DMS153 (cell line): ENCODE results near the gene PLEKHA8.
A peak's percentile ranks its signal among the peaks of the same experiment; 100 is the strongest.
"Not testable (repeated sequence)": the region's sequence is repeated elsewhere in the genome, so short reads cannot be mapped to it uniquely, and the experiment has no call there.

Source experiments
- DNase-seq: peaks from one replicate; lab custom pipeline; 2025; lab: John Stamatoyannopoulos, UW

PLEKHA8 gene

GRCh38 chr7:30065746-30066145, 37.5 kb downstream of the PLEKHA8 start:
- DNase-seq, result no peak

DNA sequence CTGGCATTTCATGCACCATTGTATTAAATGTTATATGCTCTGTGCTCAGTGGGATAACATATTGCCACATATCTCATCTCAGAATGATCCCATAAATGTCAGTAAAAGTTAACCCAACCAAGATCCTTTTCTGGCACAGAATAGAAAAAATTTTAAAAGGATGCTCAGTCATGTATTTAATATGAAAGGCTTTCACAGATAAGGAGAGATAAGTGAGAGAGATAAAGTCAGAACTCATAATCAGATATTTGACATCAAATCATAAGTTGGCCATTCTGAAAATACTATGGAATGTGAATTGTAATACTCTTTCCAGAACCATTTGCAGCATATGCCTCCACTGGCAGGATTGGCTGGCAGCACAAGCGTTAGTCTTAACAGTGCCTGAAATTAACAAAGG, 38.5 kb downstream of the PLEKHA8 start:
- DNase-seq, result no peak

GRCh38 chr7:30068117-30068516, 39.9 kb downstream of the PLEKHA8 start:
- DNase-seq, result no peak

DNA sequence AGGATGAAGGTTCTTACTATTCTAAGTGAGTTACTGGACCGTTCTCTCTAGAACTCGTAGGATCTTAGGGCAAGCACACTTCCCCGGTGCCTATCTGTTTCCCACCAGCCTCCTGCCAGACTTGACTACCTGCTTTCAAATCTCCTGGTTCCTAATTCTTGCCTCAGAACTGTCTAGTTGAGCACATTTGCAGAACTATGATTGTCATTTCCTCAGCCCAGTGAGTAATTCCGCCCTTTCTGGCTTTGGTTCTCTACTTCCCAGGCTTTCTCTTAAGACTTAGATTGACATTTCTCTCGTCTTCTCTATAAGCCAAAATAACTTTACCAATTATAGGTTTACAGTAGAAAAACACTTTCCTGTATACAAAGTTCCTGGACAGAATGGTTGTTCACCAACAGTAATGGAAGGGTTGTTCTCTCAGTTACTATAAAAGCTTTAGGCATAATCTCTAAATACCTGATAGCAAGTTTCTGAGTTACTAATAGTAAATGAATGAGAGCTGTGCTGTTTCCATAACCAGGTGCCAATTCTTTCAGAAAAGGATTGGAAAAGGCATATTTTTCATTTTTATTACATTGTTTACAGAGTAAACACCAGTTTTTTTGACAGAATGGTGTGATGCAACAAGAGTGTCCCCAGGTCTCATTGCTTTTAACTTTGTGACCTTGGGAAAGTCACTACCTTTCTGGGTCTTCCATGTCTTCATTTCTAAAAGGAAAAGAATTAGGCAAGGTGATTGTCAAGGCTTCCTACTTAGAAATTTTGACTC, 41.1 kb downstream of the PLEKHA8 start:
- DNase-seq, result no peak

GRCh38 chr7:30070052-30070451, 41.8 kb downstream of the PLEKHA8 start:
- no peak for DNase-seq

- DNase-seq, result no peak
Observed at GRCh38 chr7:30072735-30073134, 44.5 kb downstream of the PLEKHA8 start.

- DNase-seq, result peak; percentile 42
Observed at GRCh38 chr7:30074422-30075030, 46.3 kb downstream of the PLEKHA8 start.

DNA sequence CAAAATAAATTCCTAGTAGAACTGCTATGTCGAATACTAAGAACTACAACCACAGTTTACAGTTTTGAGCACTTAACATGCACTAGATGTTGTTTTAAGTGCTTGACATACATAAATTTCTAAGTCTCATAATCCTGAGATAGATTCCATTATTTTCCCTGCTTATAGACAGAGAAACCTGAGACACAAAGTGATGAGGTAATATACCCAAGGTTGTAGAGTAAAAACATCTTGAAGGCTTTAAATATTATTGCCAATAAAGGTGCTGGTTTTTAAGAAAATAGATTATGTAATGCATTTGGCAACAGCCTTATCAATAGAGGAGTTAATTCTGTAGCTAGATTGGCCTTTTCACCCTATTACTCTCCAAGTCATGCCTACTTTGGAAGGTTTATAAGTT, 48.2 kb downstream of the PLEKHA8 start:
- DNase-seq, result no peak

- no peak for DNase-seq
Observed at GRCh38 chr7:30078280-30078679, 50.1 kb downstream of the PLEKHA8 start.

GRCh38 chr7:30079880-30080279, 51.7 kb downstream of the PLEKHA8 start:
- DNase-seq, result no peak

DNA sequence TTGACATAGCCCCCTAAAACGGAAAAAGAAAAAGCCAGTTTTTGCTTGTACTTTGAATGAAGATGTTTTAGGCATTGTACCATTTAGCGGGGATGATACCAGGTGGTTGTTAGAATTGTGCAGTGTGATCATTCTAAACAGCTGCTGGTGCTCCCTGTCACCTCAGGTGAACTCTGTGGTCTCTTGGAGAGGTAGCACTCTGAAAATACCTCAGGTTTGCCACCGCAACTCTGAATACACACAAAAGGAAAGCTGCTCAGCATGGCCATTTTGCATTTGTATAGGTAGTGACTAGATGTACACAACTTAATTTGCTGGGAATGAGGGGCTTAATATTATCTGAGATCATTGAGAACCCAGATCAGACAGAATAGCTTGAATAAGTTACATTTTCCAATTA, 52.6 kb downstream of the PLEKHA8 start:
- peak; percentile 60 for DNase-seq

- no peak for DNase-seq
Observed at GRCh38 chr7:30082686-30083085, 54.5 kb downstream of the PLEKHA8 start.

DNA sequence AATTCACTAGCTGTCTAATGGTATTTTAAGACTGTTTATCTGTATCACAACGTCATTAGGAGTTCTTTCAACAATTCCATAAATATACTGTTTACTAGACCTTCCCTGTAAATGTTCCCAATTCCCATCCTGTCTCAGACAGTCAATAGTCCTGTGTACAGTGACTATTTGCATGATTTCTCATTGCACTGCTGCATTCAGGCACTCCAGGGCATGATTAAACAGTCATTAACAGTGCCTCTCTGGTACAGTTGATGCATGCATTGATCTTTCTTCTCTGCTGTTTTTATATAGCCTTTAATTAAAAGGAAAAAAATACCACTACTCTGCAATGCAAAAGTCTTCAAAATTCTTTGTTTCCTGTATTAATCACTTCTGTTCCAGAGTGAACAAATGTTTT, 55.1 kb downstream of the PLEKHA8 start:
- peak; percentile 28 for DNase-seq

GRCh38 chr7:30084212-30084611, 56.0 kb downstream of the PLEKHA8 start:
- no peak for DNase-seq

DNA sequence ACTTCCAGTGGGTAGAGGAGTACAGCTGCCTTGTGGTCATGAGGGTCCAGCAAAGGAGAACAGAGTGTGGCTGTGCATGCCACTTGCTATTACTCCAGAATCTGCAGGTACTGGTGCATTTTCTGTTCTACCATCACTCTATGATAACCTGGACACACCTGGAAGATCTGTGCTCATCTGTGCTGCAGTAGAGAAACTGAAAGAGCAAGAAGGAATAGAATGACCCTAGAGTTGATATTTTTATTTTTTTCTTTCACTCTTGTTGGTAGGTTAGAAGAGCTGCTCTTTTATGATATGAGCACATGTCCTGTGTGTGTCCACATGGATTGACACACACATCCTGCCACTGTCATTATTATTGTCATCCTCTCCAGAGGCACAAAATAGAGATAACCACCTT, 58.3 kb downstream of the PLEKHA8 start:
- DNase-seq, result no peak

DNA sequence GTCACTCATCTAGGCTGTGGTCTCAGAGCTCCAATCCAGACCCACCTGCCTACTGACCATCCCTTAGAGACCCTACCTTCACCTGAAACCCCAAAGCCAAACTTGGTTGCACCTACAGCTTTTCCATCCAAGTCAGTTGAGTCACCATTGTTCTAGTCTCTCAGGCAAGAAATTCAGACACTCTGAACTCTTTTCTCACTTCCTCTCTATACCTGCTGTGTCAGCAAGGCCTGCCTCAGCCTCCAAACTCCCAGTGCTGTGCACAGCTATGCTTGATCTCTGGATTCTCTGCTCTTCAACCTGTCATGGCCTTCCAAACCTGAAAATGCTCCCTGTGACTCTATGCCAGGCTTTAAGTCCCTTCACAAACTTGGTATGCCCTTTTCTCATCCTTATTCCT, 59.2 kb downstream of the PLEKHA8 start:
- DNase-seq, result no peak

DNA sequence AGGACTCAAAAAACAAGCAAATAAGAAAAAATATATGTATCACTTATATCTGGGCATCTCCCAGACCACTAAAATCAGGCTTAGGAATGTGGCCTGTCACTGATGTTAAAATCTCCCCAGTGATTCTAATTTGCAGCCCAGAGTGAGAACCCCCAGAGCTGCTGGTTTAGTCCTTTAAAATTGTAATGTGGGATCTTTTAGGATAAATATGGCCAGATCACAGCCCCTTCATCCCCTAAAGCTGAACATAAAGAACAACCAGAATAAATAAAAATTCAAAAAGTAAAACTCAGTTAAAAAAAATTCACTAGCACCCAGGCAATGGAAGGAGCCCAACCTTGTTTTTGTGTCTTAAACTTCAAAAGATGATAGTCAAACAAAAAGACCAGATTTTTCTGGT, 60.1 kb downstream of the PLEKHA8 start:
- DNase-seq, result no peak

GRCh38 chr7:30090111-30090510, 61.9 kb downstream of the PLEKHA8 start:
- DNase-seq, result no peak

DNA sequence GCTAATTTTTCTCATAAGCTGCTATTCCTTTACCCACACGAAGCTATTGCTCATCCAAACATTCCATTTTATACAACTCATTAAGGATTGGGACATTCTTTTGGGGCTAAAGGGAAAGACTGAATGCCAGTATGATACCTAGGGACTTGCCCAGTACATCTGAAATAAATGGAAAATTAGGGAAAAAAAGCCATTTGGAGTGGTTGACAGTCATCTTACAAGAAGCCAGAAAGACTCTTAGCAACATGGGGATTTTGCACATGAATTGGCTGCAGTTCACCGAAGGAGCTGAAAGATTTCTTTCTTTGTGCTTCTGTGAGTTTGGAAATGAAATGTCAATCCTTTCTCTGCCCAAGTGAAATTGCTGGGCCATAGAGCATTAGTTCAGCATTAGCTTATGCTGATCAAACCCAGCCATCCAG, 63.3 kb downstream of the PLEKHA8 start:
- no peak for DNase-seq

DNA sequence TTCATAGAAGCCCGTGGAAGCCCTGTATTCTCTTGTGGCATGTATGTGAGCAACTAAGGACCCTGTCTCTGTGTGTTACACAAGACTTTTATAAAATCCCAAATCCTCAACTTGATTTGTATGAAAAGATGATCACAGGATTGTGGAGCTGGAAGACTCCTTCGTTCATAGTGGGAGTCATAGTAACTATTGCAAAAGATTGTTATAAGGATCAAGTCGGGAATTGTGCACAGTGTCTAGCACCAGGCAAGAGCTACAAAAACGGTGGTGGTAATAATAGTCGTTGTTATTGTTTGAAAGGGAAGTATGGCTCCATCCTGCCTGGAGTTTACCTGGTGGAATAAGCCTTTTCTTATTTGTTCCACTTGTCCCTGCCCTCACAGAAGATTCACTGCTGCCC, 63.8 kb downstream of the PLEKHA8 start:
- DNase-seq, result no peak

DNA sequence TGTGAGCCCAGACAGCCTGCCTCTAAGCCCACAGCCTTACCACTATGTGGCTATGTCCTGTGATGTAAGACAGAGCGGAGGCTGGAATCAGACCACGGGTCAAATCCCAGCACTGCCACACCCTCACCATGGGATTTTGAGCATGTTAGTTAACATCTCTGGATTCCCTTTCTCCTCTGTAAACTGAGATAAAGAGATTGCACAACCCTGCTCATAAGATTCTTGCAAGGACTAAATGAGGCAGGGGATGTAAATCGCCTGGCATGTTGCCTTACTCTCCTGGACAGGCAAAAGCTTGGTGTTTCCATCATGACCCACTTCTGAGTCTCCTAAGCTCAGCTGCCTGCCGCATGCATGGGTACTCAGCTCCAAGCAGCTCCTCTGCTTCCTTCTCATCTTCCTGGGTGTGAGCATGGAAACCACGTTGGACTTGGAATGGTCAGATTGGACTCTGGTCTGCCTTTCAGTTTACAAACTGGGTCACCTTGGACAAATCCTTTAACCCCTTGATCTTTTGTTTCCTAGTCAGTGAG, 65.3 kb downstream of the PLEKHA8 start:
- DNase-seq, result no peak

DNA sequence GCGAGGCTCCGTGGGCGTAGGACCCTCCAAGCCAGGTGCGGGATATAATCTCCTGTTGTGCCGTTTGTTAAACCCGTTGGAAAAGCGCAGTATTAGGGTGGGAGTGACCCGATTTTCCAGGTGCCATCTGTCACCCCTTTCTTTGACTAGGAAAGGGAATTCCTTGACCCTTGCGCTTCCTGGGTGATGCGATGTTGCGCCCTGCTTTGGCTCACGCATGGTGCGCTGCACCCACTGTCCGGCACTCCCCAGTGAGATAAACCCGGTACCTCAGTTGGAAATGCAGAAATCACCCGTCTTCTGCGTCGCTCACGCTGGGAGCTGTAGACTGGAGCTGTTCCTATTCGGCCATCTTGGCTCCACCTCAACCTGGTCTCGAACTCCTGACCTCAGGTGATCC, 70.4 kb downstream of the PLEKHA8 start:
- not testable (repeated sequence) for DNase-seq

DNA sequence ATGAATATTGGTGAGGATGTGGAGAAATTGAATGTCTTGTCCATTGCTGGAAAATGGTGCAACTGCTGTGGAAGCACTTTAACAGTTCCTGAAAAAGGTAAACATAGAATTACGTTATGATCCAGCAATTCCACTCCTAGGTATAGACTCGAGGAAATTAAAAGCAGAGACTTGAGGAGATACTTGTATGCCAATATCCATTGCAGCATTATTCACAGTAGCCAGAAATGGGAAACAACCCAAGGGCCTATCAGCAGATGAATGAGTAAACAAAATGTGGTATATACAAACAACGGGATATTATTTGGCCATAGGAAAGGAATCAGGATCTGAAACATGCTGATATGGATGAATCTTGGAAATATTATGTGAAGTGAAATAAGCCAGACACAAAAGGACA, 74.1 kb downstream of the PLEKHA8 start:
- no peak for DNase-seq

DNA sequence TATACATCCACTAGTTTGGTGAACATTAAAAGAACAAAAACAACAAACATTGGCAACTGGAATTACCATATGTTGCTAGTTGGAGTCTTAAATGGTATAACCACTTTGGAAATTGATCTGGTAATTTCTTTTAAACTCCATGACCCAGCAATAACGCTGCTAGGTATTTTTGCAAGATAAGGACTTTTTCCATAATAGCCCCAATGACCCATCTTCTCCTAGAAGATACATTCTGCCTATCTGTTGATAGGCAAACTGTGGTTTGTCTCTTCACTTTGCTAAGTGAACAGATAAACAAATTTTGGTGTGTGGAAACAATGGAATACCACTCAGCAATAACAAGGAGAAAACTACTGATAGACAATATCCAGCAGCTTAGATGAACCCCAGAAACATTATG, 75.9 kb downstream of the PLEKHA8 start:
- no peak for DNase-seq
